Measurements from ENCODE around the gene ABCC8.

- no peak for TF ChIP-seq POLR2A (IDR thresholded peaks at IDR 0.05; ENCODE audit: low read depth, low read length)
- TF ChIP-seq POLR2AphosphoS5 (IDR thresholded peaks at IDR 0.05; ENCODE audit: low read depth, low read length) = no peak
- TF ChIP-seq POU2F2 (IDR thresholded peaks at IDR 0.05; ENCODE audit: low read depth, low read length) = no peak
- no peak for TF ChIP-seq TAF1 (IDR thresholded peaks at IDR 0.05; ENCODE audit: low read depth, low read length)
Measured at GRCh38 chr11:17406082-17406817, 70.4 kb downstream of the ABCC8 start.
